ENCODE results near the gene DCC. TPM values are rescaled to one million over a fixed set of nuclear protein-coding genes. Genes with fewer than 3 reads are reported as not detected.

Gene DCC
- polyA plus RNA-seq, 1 donor (not counting 4 experiments of a cell fraction or from before 2014, with no cell fraction given), result not detected

- no peaks in the 10 kb centered on the region for H3K27me3 ChIP-seq (ENCODE audit: control insufficient read depth, extremely low read depth, insufficient read depth, low read length)
- H3K9me1 ChIP-seq (ENCODE audit: control insufficient read depth, extremely low read depth, insufficient read depth, low read length), result no peaks in the 10 kb centered on the region
- TF ChIP-seq EZH2 (IDR thresholded peaks at IDR 0.05; ENCODE audit: low read length) (no peak), CTCF (optimal IDR thresholded peaks at IDR 0.05 in 1 of 3, IDR thresholded peaks at IDR 0.05 in 1 of 3, conservative IDR thresholded peaks at IDR 0.05 in 1 of 3; ENCODE audit: extremely low read depth in 1 of 3, insufficient read depth in 2 of 3, low read length in 3 of 3) (no peak)
- H3K79me2 ChIP-seq (ENCODE audit: control insufficient read depth, insufficient read depth, low read length), result no peaks in the 10 kb centered on the region
- H2AFZ ChIP-seq (ENCODE audit: control insufficient read depth, low read length), result no peak overlapping the region
- no peak for DNase-seq (ENCODE audit: low read depth, low spot score)
- dilution Hi-C loops (cut with MboI; ENCODE audit: extremely low pct_ligation_motif_present, low sequenced_read_pairs), result no loop called here
- no peaks in the 10 kb centered on the region for H3K36me3 ChIP-seq (ENCODE audit: control insufficient read depth in 2 of 2, extremely low read depth in 1 of 2, insufficient read depth in 2 of 2, low read length in 2 of 2)
- no peaks in the 10 kb centered on the region for H3K4me1 ChIP-seq (ENCODE audit: control insufficient read depth, extremely low read depth, insufficient read depth, low read length)
- H3K9me3 ChIP-seq (ENCODE audit: control insufficient read depth, low read depth, low read length), result no peaks in the 10 kb centered on the region
- H3K9ac ChIP-seq (ENCODE audit: control insufficient read depth, extremely low read depth, insufficient read depth, low read length), result no peak overlapping the region
- H3K4me3 ChIP-seq (ENCODE audit: control insufficient read depth in 2 of 3, extremely low read depth in 1 of 3, insufficient read depth in 2 of 3, low read depth in 1 of 3, low read length in 3 of 3), result no peak overlapping the region
- no peak for FAIRE-seq
- no peaks in the 10 kb centered on the region for H4K20me1 ChIP-seq (ENCODE audit: control insufficient read depth, extremely low read depth, insufficient read depth, low read length)
- no peak overlapping the region for H3K4me2 ChIP-seq (ENCODE audit: control insufficient read depth, extremely low read depth, insufficient read depth, low read depth, low read length)
- H3K27ac ChIP-seq (ENCODE audit: control insufficient read depth, insufficient read depth, low read length), result no peak overlapping the region
Observed at GRCh38 chr18:53489266-53489665, 1149.3 kb downstream of the DCC start.

- no peak for DNase-seq (ENCODE audit: low read depth, low spot score)
- no peaks in the 10 kb centered on the region for H3K27me3 ChIP-seq (ENCODE audit: control insufficient read depth, extremely low read depth, insufficient read depth, low read length)
- dilution Hi-C loops (cut with MboI; ENCODE audit: extremely low pct_ligation_motif_present, low sequenced_read_pairs), result no loop called here
- no peak overlapping the region for H3K9ac ChIP-seq (ENCODE audit: control insufficient read depth, extremely low read depth, insufficient read depth, low read length)
- no peak overlapping the region for H2AFZ ChIP-seq (ENCODE audit: control insufficient read depth, low read length)
- no peak overlapping the region for H3K4me2 ChIP-seq (ENCODE audit: control insufficient read depth, extremely low read depth, insufficient read depth, low read depth, low read length)
- no peak overlapping the region for H3K4me3 ChIP-seq (ENCODE audit: control insufficient read depth in 2 of 3, extremely low read depth in 1 of 3, insufficient read depth in 2 of 3, low read depth in 1 of 3, low read length in 3 of 3)
- H3K27ac ChIP-seq (ENCODE audit: control insufficient read depth, insufficient read depth, low read length), result no peak overlapping the region
- no peaks in the 10 kb centered on the region for H4K20me1 ChIP-seq (ENCODE audit: control insufficient read depth, extremely low read depth, insufficient read depth, low read length)
- no peak for FAIRE-seq
- H3K79me2 ChIP-seq (ENCODE audit: control insufficient read depth, insufficient read depth, low read length), result no peaks in the 10 kb centered on the region
- TF ChIP-seq CTCF (optimal IDR thresholded peaks at IDR 0.05 in 1 of 3, IDR thresholded peaks at IDR 0.05 in 1 of 3, conservative IDR thresholded peaks at IDR 0.05 in 1 of 3; ENCODE audit: extremely low read depth in 1 of 3, insufficient read depth in 2 of 3, low read length in 3 of 3) (no peak), EZH2 (IDR thresholded peaks at IDR 0.05; ENCODE audit: low read length) (no peak)
- no peaks in the 10 kb centered on the region for H3K9me3 ChIP-seq (ENCODE audit: control insufficient read depth, low read depth, low read length)
- H3K4me1 ChIP-seq (ENCODE audit: control insufficient read depth, extremely low read depth, insufficient read depth, low read length), result no peaks in the 10 kb centered on the region
- no peaks in the 10 kb centered on the region for H3K36me3 ChIP-seq (ENCODE audit: control insufficient read depth in 2 of 2, extremely low read depth in 1 of 2, insufficient read depth in 2 of 2, low read length in 2 of 2)
- no peaks in the 10 kb centered on the region for H3K9me1 ChIP-seq (ENCODE audit: control insufficient read depth, extremely low read depth, insufficient read depth, low read length)
Observed at GRCh38 chr18:53490019-53490418, 1150.0 kb downstream of the DCC start.

Data from keratinocyte (primary cell).